Loucy (cell line): ENCODE results near the gene LDB3.

Experiments used
- H2AFZ ChIP-seq: fragments of 200-600 bp; sonication (generic); 2 replicates; pipeline ENCODE4 v1.6.0; 2016; ENCODE audit warnings: antibody characterized with exemption, mild to moderate bottlenecking, low read length, moderate library complexity
- H3F3A ChIP-seq: fragments of 200-600 bp; 2 replicates; pipeline ENCODE4 v1.6.0; 2016; ENCODE audit warnings: antibody characterized with exemption, low read depth, mild to moderate bottlenecking
- H3K27me3 ChIP-seq: fragments of 200-600 bp; sonication (generic); 2 replicates; pipeline ENCODE4 v1.6.1; 2014; ENCODE audit warnings: low read length, mild to moderate bottlenecking; ENCODE audit not compliant: insufficient read depth, poor library complexity, severe bottlenecking
- H3K36me3 ChIP-seq: fragments of 200-600 bp; sonication (generic); 2 replicates; pipeline ENCODE4 v1.6.1; 2016; ENCODE audit warnings: low read length; ENCODE audit not compliant: insufficient read depth
- H3K4me1 ChIP-seq: fragments of 200-600 bp; sonication (generic); 2 replicates; pipeline ENCODE4 v1.5.1; 2014; ENCODE audit warnings: low read length, mild to moderate bottlenecking; ENCODE audit not compliant: insufficient read depth, poor library complexity, severe bottlenecking
- H3K4me2 ChIP-seq: fragments of 200-600 bp; sonication (generic); 2 replicates; pipeline ENCODE4 v1.6.0; 2014; ENCODE audit warnings: antibody characterized with exemption, low read length, low read depth, mild to moderate bottlenecking; ENCODE audit not compliant: poor library complexity, severe bottlenecking
- H3K4me3 ChIP-seq: fragments of 200-600 bp; sonication (generic); 2 replicates; pipeline ENCODE4 v1.5.1; 2014; ENCODE audit warnings: low read length, mild to moderate bottlenecking, mixed read lengths; ENCODE audit not compliant: poor library complexity, severe bottlenecking
- H3K79me2 ChIP-seq: fragments of 200-600 bp; sonication (generic); 2 replicates; pipeline ENCODE4 v1.6.1; 2014; ENCODE audit warnings: low read length; ENCODE audit not compliant: insufficient read depth
- H3K9ac ChIP-seq: fragments of 200-600 bp; sonication (generic); 2 replicates; pipeline ENCODE4 v1.6.0; 2014; ENCODE audit warnings: mild to moderate bottlenecking, low read depth, low read length, moderate library complexity; ENCODE audit not compliant: poor library complexity, severe bottlenecking
- H3K9me2 ChIP-seq: fragments of 200-600 bp; sonication (generic); replicated peaks from 2 replicates; pipeline ENCODE4 v1.6.1; 2016; ENCODE audit warnings: low read depth, low read length, mixed read lengths
- H3K9me3 ChIP-seq: fragments of 200-600 bp; sonication (generic); 2 replicates; pipeline ENCODE4 v1.6.1; 2014; ENCODE audit warnings: mild to moderate bottlenecking, antibody characterized with exemption, low read length, low read depth; ENCODE audit not compliant: insufficient read depth
- H4K20me1 ChIP-seq: fragments of 200-600 bp; sonication (generic); 2 replicates; pipeline ENCODE4 v1.6.0; 2014; ENCODE audit warnings: antibody characterized with exemption, low read length, mild to moderate bottlenecking; ENCODE audit not compliant: insufficient read depth, poor library complexity, severe bottlenecking
- CTCF ChIP-seq: fragments of 200-600 bp; sonication (generic); conservative IDR thresholded peaks from 2 replicates; pipeline ENCODE4 v1.5.1; 2014; ENCODE audit warnings: mild to moderate bottlenecking, antibody characterized with exemption, low read length
- EZH2phosphoT487 ChIP-seq: fragments of 200-600 bp; IDR thresholded peaks from 2 replicates; pipeline ENCODE4 v1.6.1; 2018; ENCODE audit warnings: antibody characterized with exemption, mild to moderate bottlenecking, moderate library complexity, borderline replicate concordance

LDB3 gene

DNA sequence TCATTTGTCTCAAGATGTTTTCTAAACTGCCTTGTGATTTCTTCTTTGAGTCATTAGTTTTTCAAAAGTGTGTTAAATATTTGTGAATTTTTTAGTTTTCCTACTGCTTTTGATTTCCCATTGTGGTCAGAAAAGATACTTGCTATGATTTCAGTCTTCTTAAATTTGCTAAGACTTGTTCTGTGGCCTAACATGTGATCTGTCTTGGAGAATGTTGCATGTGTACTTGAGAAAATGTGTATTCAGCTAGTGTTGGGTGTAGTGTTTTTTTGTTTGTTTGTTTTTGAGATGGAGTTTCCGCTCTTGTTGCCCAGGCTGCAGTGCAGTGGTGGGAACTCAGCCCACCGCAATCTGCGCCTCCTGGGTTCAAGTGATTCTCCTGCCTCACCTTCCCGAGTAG is 116.7 kb downstream of the LDB3 start:
- H3K4me1 ChIP-seq: no peaks in the 10 kb centered on the region
- H3K4me3 ChIP-seq: no peak overlapping the region
- no peaks in the 10 kb centered on the region for H3K9me2 ChIP-seq
- H3K27me3 ChIP-seq: peaks cover 7% of the 10 kb centered on the region
- no peaks in the 10 kb centered on the region for H3K36me3 ChIP-seq
- no peaks in the 10 kb centered on the region for H4K20me1 ChIP-seq
- no peak overlapping the region for H3K9ac ChIP-seq
- H2AFZ ChIP-seq: no peak overlapping the region
- no peaks in the 10 kb centered on the region for H3K79me2 ChIP-seq
- no peaks in the 10 kb centered on the region for H3F3A ChIP-seq
- no peak for TF ChIP-seq EZH2phosphoT487
- no peak for TF ChIP-seq CTCF
- H3K4me2 ChIP-seq: no peak overlapping the region
- H3K9me3 ChIP-seq: no peaks in the 10 kb centered on the region
